Colonic mucosa (tissue), 4 donors: ENCODE results near the gene PLB1. TPM values are rescaled to one million over a fixed set of nuclear protein-coding genes. Genes with fewer than 3 reads are reported as not detected.

Experiments used
- DNase-seq: peaks from one replicate; pipeline ENCODE4 v3.0.0-alpha.2; 2020
- H3K27ac ChIP-seq: fragments of 200-600 bp; one replicate; pipeline ENCODE4 v1.8.0; 2021
- H3K27me3 ChIP-seq: fragments of 200-600 bp; one replicate; pipeline ENCODE4 v1.8.0; 2021
- H3K36me3 ChIP-seq: fragments of 200-600 bp; one replicate; pipeline ENCODE4 v1.8.0; 2021
- H3K4me1 ChIP-seq: fragments of 200-600 bp; one replicate; pipeline ENCODE4 v1.8.0; 2021; ENCODE audit warnings: mild to moderate bottlenecking
- H3K4me3 ChIP-seq: fragments of 200-600 bp; one replicate; pipeline ENCODE4 v1.8.0; 2021
- H3K9ac ChIP-seq, 2 donors: one replicate each; pipeline ENCODE4 v1.7.0; 2013; ENCODE audit warnings: control low read depth in 2 of 2, low read depth in 2 of 2, low read length in 2 of 2
- H3K9me3 ChIP-seq: fragments of 200-600 bp; one replicate; pipeline ENCODE4 v1.8.0; 2021
- intact Hi-C: fragments of 100-400 bp; cut with DNase I; formaldehyde crosslinking; loops from one replicate; pipeline ENCODE4 v1.14.1; 2022
- total RNA-seq, 2 donors: library from RNA; stranded (reverse); fragmentation: NEBNext Ultra II Directional in 1 of 2; extraction: Animal tissue kit (Norgen Biotek cat#: 25700) in 1 of 2; gene quantifications; one replicate each; pipeline ENCODE4 v1.2.1, GENCODE V29; 2021
- TF ChIP-seq, protein P1 (sequence below): fragments of 200-600 bp; IDR thresholded peaks from one replicate; pipeline ENCODE4 v1.8.0; 2022; ENCODE audit warnings: antibody characterized with exemption, mild to moderate bottlenecking
- donor health status: healthy.
- donor health status: DM: no; HTN: no; CAD: no.
- donor health status: DM: no; HTN: no; CAD: no.

PLB1 gene
- total RNA-seq, 2 donors from 2014 or later = 1.3 to 3.0 TPM

GRCh38 chr2:28528206-28528605 is 32.3 kb downstream of the PLB1 start:
- no peak overlapping the region for H3K27ac ChIP-seq
- TF ChIP-seq, protein P1, sequence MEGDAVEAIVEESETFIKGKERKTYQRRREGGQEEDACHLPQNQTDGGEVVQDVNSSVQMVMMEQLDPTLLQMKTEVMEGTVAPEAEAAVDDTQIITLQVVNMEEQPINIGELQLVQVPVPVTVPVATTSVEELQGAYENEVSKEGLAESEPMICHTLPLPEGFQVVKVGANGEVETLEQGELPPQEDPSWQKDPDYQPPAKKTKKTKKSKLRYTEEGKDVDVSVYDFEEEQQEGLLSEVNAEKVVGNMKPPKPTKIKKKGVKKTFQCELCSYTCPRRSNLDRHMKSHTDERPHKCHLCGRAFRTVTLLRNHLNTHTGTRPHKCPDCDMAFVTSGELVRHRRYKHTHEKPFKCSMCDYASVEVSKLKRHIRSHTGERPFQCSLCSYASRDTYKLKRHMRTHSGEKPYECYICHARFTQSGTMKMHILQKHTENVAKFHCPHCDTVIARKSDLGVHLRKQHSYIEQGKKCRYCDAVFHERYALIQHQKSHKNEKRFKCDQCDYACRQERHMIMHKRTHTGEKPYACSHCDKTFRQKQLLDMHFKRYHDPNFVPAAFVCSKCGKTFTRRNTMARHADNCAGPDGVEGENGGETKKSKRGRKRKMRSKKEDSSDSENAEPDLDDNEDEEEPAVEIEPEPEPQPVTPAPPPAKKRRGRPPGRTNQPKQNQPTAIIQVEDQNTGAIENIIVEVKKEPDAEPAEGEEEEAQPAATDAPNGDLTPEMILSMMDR = no peak
- DNase-seq = no peak
- H3K36me3 ChIP-seq = no peaks in the 10 kb centered on the region
- no peak overlapping the region for H3K9ac ChIP-seq
- no peaks in the 10 kb centered on the region for H3K4me1 ChIP-seq
- intact Hi-C loops = no loop called here
- H3K9me3 ChIP-seq = no peaks in the 10 kb centered on the region
- no peaks in the 10 kb centered on the region for H3K27me3 ChIP-seq
- H3K4me3 ChIP-seq = no peak overlapping the region

DNA sequence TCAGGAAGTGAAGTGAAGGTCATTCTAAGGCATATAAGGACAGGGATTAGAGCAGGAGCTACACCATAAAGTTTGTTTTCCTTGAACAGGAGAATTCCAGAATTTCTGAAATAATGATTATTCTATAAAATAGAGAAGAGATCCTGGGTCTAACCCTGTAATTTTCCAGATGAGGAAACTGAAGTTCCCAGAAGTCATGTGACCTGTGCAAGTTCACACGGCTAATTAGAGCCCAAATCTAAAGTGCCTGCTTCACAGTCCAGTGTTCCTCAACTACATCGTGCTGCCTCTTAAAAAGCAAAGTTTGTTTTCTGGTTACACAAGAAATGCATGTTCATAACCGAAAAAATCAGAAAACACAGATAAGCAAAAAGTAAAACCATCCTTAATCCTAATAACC is 34.9 kb downstream of the PLB1 start:
- TF ChIP-seq, protein P1 = no peak
- DNase-seq = no peak
- Histone ChIP-seq H3K9ac (no peak overlapping the region), H3K4me1 (no peaks in the 10 kb centered on the region), H3K27ac (no peak overlapping the region), H3K27me3 (no peaks in the 10 kb centered on the region), H3K36me3 (no peaks in the 10 kb centered on the region), H3K9me3 (no peaks in the 10 kb centered on the region), H3K4me3 (no peak overlapping the region)
- intact Hi-C loops = no loop called here

GRCh38 chr2:28532399-28532798 is 36.5 kb downstream of the PLB1 start:
- Histone ChIP-seq H3K36me3 (no peaks in the 10 kb centered on the region), H3K4me1 (no peaks in the 10 kb centered on the region), H3K4me3 (no peak overlapping the region), H3K27me3 (no peaks in the 10 kb centered on the region), H3K9me3 (no peaks in the 10 kb centered on the region), H3K9ac (no peak overlapping the region), H3K27ac (no peak overlapping the region)
- intact Hi-C loops = no loop called here
- no peak for DNase-seq
- TF ChIP-seq, protein P1 = no peak

GRCh38 chr2:28533044-28533680 is 37.3 kb downstream of the PLB1 start:
- H3K4me3 ChIP-seq = no peak overlapping the region
- DNase-seq = no peak
- TF ChIP-seq, protein P1 = no peak
- H3K27me3 ChIP-seq = no peaks in the 10 kb centered on the region
- intact Hi-C loops = no loop called here
- no peak overlapping the region for H3K9ac ChIP-seq
- H3K36me3 ChIP-seq = no peaks in the 10 kb centered on the region
- H3K9me3 ChIP-seq = no peaks in the 10 kb centered on the region
- no peaks in the 10 kb centered on the region for H3K4me1 ChIP-seq
- H3K27ac ChIP-seq = no peak overlapping the region

GRCh38 chr2:28534817-28535216 is 39.0 kb downstream of the PLB1 start:
- Histone ChIP-seq H3K4me1 (no peaks in the 10 kb centered on the region), H3K27ac (no peak overlapping the region), H3K36me3 (no peaks in the 10 kb centered on the region), H3K9ac (no peak overlapping the region), H3K9me3 (no peaks in the 10 kb centered on the region), H3K27me3 (no peaks in the 10 kb centered on the region), H3K4me3 (no peak overlapping the region)
- DNase-seq = no peak
- TF ChIP-seq, protein P1 = no peak
- intact Hi-C loops = no loop called here
